H9 (cell line): ENCODE data around the gene LMOD1. TPM values are rescaled to one million over a fixed set of nuclear protein-coding genes. Genes with fewer than 3 reads are reported as not detected.

Experiments
- DNase-seq: peaks from one replicate; pipeline ENCODE4 v3.0.0-alpha.2; 2017
- H2AFZ ChIP-seq: one replicate; pipeline ENCODE4 v1.6.1; 2013; ENCODE audit warnings: mild to moderate bottlenecking, low read length, control low read depth, moderate library complexity
- H2AK5ac ChIP-seq: 2 replicates; pipeline ENCODE4 v1.6.1; 2013; ENCODE audit warnings: low read length, control low read depth, mixed read lengths; ENCODE audit not compliant: insufficient read length
- H2BK120ac ChIP-seq: one replicate; pipeline ENCODE4 v1.6.1; 2013; ENCODE audit warnings: low read depth, mild to moderate bottlenecking, low read length, control low read depth, inconsistent platforms; ENCODE audit not compliant: poor library complexity, severe bottlenecking
- H2BK12ac ChIP-seq: 2 replicates; pipeline ENCODE4 v1.6.1; 2013; ENCODE audit warnings: low read length, control low read depth, mixed read lengths, low read depth; ENCODE audit not compliant: insufficient read length
- H2BK15ac ChIP-seq: 2 replicates; pipeline ENCODE4 v1.6.1; 2013; ENCODE audit warnings: low read depth, low read length, control low read depth
- H2BK20ac ChIP-seq: one replicate; pipeline ENCODE4 v1.6.1; 2013; ENCODE audit warnings: low read depth, mild to moderate bottlenecking, low read length, control low read depth, inconsistent platforms; ENCODE audit not compliant: poor library complexity, severe bottlenecking
- H2BK5ac ChIP-seq: 2 replicates; pipeline ENCODE4 v1.6.1; 2013; ENCODE audit warnings: low read length, control low read depth, mixed read lengths; ENCODE audit not compliant: insufficient read length
- H3K14ac ChIP-seq: 2 replicates; pipeline ENCODE4 v1.6.1; 2013; ENCODE audit warnings: low read length, control low read depth; ENCODE audit not compliant: insufficient read depth
- H3K18ac ChIP-seq: 2 replicates; pipeline ENCODE4 v1.6.1; 2013; ENCODE audit warnings: low read depth, mild to moderate bottlenecking, mixed read lengths, low read length, control low read depth; ENCODE audit not compliant: insufficient read length
- H3K23ac ChIP-seq: 2 replicates; pipeline ENCODE4 v1.6.1; 2013; ENCODE audit warnings: low read length, control low read depth, mixed read lengths, low read depth; ENCODE audit not compliant: insufficient read length
- H3K23me2 ChIP-seq: 2 replicates; pipeline ENCODE4 v1.6.1; 2013; ENCODE audit warnings: low read depth, mild to moderate bottlenecking, mixed read lengths, low read length, control low read depth; ENCODE audit not compliant: insufficient read length, poor library complexity, severe bottlenecking
- H3K27ac ChIP-seq: 2 replicates; pipeline ENCODE4 v1.5.1; 2013; ENCODE audit warnings: low read length, control low read depth, mixed read lengths, low read depth; ENCODE audit not compliant: insufficient read length
- H3K27me3 ChIP-seq: 2 replicates; pipeline ENCODE4 v1.6.1; 2013; ENCODE audit warnings: low read length, control low read depth, inconsistent platforms; ENCODE audit not compliant: insufficient read depth
- H3K4ac ChIP-seq: 2 replicates; pipeline ENCODE4 v1.6.1; 2013; ENCODE audit warnings: low read depth, mild to moderate bottlenecking, control low read depth, inconsistent platforms, low read length, moderate library complexity
- H3K4me1 ChIP-seq: 2 replicates; pipeline ENCODE4 v1.6.1; 2013; ENCODE audit warnings: low read length, control low read depth, inconsistent platforms; ENCODE audit not compliant: insufficient read depth
- H3K4me2 ChIP-seq: 2 replicates; pipeline ENCODE4 v1.6.1; 2013; ENCODE audit warnings: low read length, control low read depth, mixed read lengths; ENCODE audit not compliant: insufficient read length, insufficient read depth
- H3K56ac ChIP-seq: 2 replicates; pipeline ENCODE4 v1.6.1; 2013; ENCODE audit warnings: low read depth, mild to moderate bottlenecking, mixed read lengths, low read length, control low read depth; ENCODE audit not compliant: insufficient read length
- H3K79me1 ChIP-seq: 2 replicates; pipeline ENCODE4 v1.6.1; 2013; ENCODE audit warnings: low read depth, mild to moderate bottlenecking, moderate library complexity, low read length, control low read depth, inconsistent platforms; ENCODE audit not compliant: insufficient read depth, poor library complexity, severe bottlenecking
- H3K79me2 ChIP-seq: 2 replicates; pipeline ENCODE4 v1.6.1; 2013; ENCODE audit warnings: low read length, control low read depth, inconsistent platforms; ENCODE audit not compliant: insufficient read depth
- H3K9ac ChIP-seq: 2 replicates; pipeline ENCODE4 v1.6.1; 2013; ENCODE audit warnings: low read length, control low read depth, mixed read lengths; ENCODE audit not compliant: insufficient read length; ENCODE audit errors: extremely low read depth
- H3K9me3 ChIP-seq: one replicate; pipeline ENCODE4 v1.6.1; 2013; ENCODE audit warnings: low read depth, low read length, inconsistent platforms; ENCODE audit not compliant: control insufficient read depth
- H3T11ph ChIP-seq: one replicate; pipeline ENCODE4 v1.6.1; 2013; ENCODE audit warnings: mild to moderate bottlenecking, low read length, control low read depth, inconsistent platforms
- H4K20me1 ChIP-seq: one replicate; pipeline ENCODE4 v1.6.1; 2013; ENCODE audit not compliant: control insufficient read depth, insufficient read length, insufficient read depth
- H4K5ac ChIP-seq: 2 replicates; pipeline ENCODE4 v1.6.1; 2013; ENCODE audit warnings: low read depth, mild to moderate bottlenecking, mixed read lengths, low read length, control low read depth; ENCODE audit not compliant: insufficient read length
- H4K8ac ChIP-seq: replicated peaks from 2 replicates; pipeline ENCODE4 v1.6.1; 2013; ENCODE audit warnings: low read length, control low read depth, mixed read lengths, low read depth; ENCODE audit not compliant: insufficient read length
- H4K91ac ChIP-seq: 2 replicates; pipeline ENCODE4 v1.6.1; 2013; ENCODE audit warnings: low read depth, mild to moderate bottlenecking, moderate library complexity, mixed read lengths, low read length, control low read depth; ENCODE audit not compliant: insufficient read length
- H3K27ac Mint-ChIP-seq, 3 experiments: 2 replicates in 2 of 3; 3 replicates in 1 of 3; pipeline ENCODE4 v1.8.0; 2020 to 2021; ENCODE audit warnings: mixed read lengths in 3 of 3, mild to moderate bottlenecking in 1 of 3, moderate library complexity in 1 of 3
- H3K27me3 Mint-ChIP-seq: 2 replicates; pipeline ENCODE4 v1.8.0; 2021; ENCODE audit warnings: low read depth, mild to moderate bottlenecking, moderate library complexity, mixed read lengths
- H3K36me3 Mint-ChIP-seq, 3 experiments: 2 replicates in 2 of 3; 3 replicates in 1 of 3; pipeline ENCODE4 v1.8.0; 2020 to 2021; ENCODE audit warnings: low read depth in 3 of 3, mixed read lengths in 3 of 3; ENCODE audit not compliant: insufficient read depth in 1 of 3
- H3K4me1 Mint-ChIP-seq, 2 experiments: 2 replicates each; pipeline ENCODE4 v1.8.0; 2020; ENCODE audit warnings: mixed read lengths in 2 of 2
- H3K4me3 Mint-ChIP-seq, 2 experiments: 2 replicates in 1 of 2; 3 replicates in 1 of 2; pipeline ENCODE4 v1.8.0; 2020 to 2021; ENCODE audit warnings: mild to moderate bottlenecking in 2 of 2, mixed read lengths in 2 of 2, moderate library complexity in 1 of 2
- H3K9me3 Mint-ChIP-seq, 2 experiments: 2 replicates in 1 of 2; 3 replicates in 1 of 2; pipeline ENCODE4 v1.8.0; 2020; ENCODE audit warnings: mild to moderate bottlenecking in 2 of 2, mixed read lengths in 2 of 2, moderate library complexity in 1 of 2
- WGBS: extraction: QIAGEN DNeasy Blood & Tissue Kit; methylation state at CpG from one replicate; pipeline ENCODE4 v1.1.7; 2013; ENCODE audit warnings: missing lambda C conversion rate, low lambda C conversion rate, mixed read lengths; ENCODE audit not compliant: insufficient read length; ENCODE audit errors: extremely low coverage; 5-methylcytosine and 5-hydroxymethylcytosine counted together
- long read RNA-seq: library from polyadenylated mRNA; unstranded; transcript quantifications from one replicate; pipeline ENCODE4 v2.0.0, GENCODE V29; 2020
- total RNA-seq: library from RNA; stranded (reverse); gene quantifications from 2 replicates; pipeline ENCODE4 v1.2.1, GENCODE V29; 2021
- TF ChIP-seq, protein P1 (sequence below): fragments of 200-600 bp; sonication (generic); conservative IDR thresholded peaks from 3 replicates; pipeline ENCODE4 v1.8.0; 2021; ENCODE audit warnings: antibody characterized with exemption, mild to moderate bottlenecking

The LMOD1 gene
- 0.31 and 0.44 TPM in 2 replicates for total RNA-seq
- long read RNA-seq, partial matches to known transcripts = 0 of 2 reads
- long read RNA-seq, other reads (novel, unspliced or antisense) = 1 of 2 reads

DNA sequence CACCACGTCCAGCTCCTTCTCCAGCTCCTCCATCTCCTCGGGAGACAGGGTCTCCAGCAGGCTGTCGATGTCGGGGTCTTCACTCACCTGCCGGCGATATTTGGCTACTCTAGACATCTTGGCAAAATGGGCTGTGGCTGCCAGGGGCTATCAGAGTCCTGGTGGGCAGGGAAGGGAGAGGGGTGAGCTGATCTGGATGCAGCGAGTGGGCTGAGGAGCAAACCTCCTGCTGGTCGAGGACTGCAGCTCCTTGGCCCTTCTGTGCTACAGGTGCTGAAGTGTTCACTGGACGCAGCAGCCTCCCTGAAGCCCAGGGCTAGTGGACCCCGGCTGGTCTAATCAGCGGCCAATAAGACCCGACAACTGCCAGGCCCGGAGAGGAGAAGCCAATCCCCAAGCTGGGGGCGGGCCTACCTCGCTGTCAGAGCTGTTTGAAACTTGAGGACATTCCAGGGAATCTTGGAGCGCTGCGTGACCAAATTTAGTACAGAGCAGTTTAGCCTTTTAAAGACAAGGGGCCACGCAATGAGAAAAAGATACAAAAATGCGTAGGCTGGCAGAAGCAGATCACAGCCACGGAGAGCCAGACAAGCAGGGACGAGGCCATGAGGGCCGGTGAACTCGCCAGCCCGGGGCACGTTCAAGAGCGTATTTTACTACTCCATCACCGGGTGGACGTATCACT lies at the start of gene LMOD1:
TSS of gene LMOD1 (minus strand) at position 325 of the 685 bp plus-strand sequence. CDS start at position 117, 208 bp downstream.
- Histone ChIP-seq H3K23ac (no peak within 1 kb of the TSS), H3K23me2 (peaks cover 4% of the 10 kb centered on the region), H2AK5ac (no peak within 1 kb of the TSS), H2BK20ac (no peak within 1 kb of the TSS), H3K27me3 (peaks cover 8% of the 10 kb centered on the region; the same call in 1 of the 2 replicates), H3K9ac (no peak within 1 kb of the TSS), H3K27ac (no peak within 1 kb of the TSS), H4K5ac (no peak within 1 kb of the TSS), H3K79me2 (no peaks in the 10 kb centered on the region), H4K20me1 (no peaks in the 10 kb centered on the region), H2AFZ (no peak within 1 kb of the TSS), H2BK120ac (no peak within 1 kb of the TSS), H3K18ac (no peak within 1 kb of the TSS), H2BK15ac (no peak within 1 kb of the TSS), H2BK5ac (no peak within 1 kb of the TSS), H3K9me3 (no peaks in the 10 kb centered on the region), H4K8ac (no peak within 1 kb of the TSS), H3K4me1 (peaks cover 5% of the 10 kb centered on the region; the same call in 1 of the 2 replicates), H3K4me2 (peak within 1 kb of the TSS; percentile 51), H2BK12ac (no peak within 1 kb of the TSS), H3K56ac (no peak within 1 kb of the TSS), H3K14ac (no peak within 1 kb of the TSS), H3K4ac (no peak within 1 kb of the TSS), H4K91ac (no peak within 1 kb of the TSS), H3K79me1 (no peaks in the 10 kb centered on the region), H3T11ph (no peak within 1 kb of the TSS)
- no CpG with 5 or more reads among the region's 28 CpGs for WGBS
- no peaks in the 10 kb centered on the region for H3K36me3 Mint-ChIP-seq
- DNase-seq = peak; percentile 95
- TF ChIP-seq, protein P1, sequence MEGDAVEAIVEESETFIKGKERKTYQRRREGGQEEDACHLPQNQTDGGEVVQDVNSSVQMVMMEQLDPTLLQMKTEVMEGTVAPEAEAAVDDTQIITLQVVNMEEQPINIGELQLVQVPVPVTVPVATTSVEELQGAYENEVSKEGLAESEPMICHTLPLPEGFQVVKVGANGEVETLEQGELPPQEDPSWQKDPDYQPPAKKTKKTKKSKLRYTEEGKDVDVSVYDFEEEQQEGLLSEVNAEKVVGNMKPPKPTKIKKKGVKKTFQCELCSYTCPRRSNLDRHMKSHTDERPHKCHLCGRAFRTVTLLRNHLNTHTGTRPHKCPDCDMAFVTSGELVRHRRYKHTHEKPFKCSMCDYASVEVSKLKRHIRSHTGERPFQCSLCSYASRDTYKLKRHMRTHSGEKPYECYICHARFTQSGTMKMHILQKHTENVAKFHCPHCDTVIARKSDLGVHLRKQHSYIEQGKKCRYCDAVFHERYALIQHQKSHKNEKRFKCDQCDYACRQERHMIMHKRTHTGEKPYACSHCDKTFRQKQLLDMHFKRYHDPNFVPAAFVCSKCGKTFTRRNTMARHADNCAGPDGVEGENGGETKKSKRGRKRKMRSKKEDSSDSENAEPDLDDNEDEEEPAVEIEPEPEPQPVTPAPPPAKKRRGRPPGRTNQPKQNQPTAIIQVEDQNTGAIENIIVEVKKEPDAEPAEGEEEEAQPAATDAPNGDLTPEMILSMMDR = no peak
- no peak within 1 kb of the TSS; a peak in 2 of 7 replicates for H3K27ac Mint-ChIP-seq
- H3K4me1 Mint-ChIP-seq = peaks cover 26 to 42% of the 10 kb centered on the region in 2 experiments
- no peaks in the 10 kb centered on the region; a peak in 1 of 5 replicates for H3K9me3 Mint-ChIP-seq
- H3K4me3 Mint-ChIP-seq = peak within 1 kb of the TSS; percentile 68 to 84
- H3K27me3 Mint-ChIP-seq = peaks cover 32% of the 10 kb centered on the region
